K562 (cell line): ENCODE measurements around the gene COPG2. TPM values are rescaled to one million over a fixed set of nuclear protein-coding genes. Genes with fewer than 3 reads are reported as not detected.

ENCODE experiments used
- CBX3 ChIP-seq, 2 experiments: IDR thresholded peaks; 1 replicate in 1 of 2; 2 replicates in 1 of 2; pipeline ENCODE4 v1.6.1; 2012; ENCODE audit warnings: inconsistent platforms in 2 of 2, low read length in 2 of 2, borderline replicate concordance in 1 of 2, control low read depth in 1 of 2
- ETV5 ChIP-seq: sonication (generic); formaldehyde crosslinking; IDR thresholded peaks from 2 replicates; pipeline ENCODE4 v1.4.0; 2020; ENCODE audit warnings: low read depth, mild to moderate bottlenecking, missing genetic modification reagents
- GMEB1 ChIP-seq: fragments of 250-450 bp; sonication (Bioruptor Pico); IDR thresholded peaks from 2 replicates; pipeline ENCODE4 v1.4.0; 2020; ENCODE audit warnings: mild to moderate bottlenecking
- HNRNPL ChIP-seq: fragments of 200-400 bp; formaldehyde crosslinking; IDR thresholded peaks from 2 replicates; pipeline ENCODE4 v1.6.1; 2017; ENCODE audit warnings: low read depth, mild to moderate bottlenecking, low read length
- MAX ChIP-seq: sonication (generic); formaldehyde crosslinking; IDR thresholded peaks from 2 replicates; pipeline ENCODE4 v1.9.0; 2022; ENCODE audit warnings: mild to moderate bottlenecking, missing genetic modification reagents
- MCM3 ChIP-seq: fragments of 450-650 bp; IDR thresholded peaks from 2 replicates; pipeline ENCODE4 v1.6.1; 2016
- PPARD ChIP-seq: fragments of 250-450 bp; sonication (Bioruptor Pico); IDR thresholded peaks from 2 replicates; pipeline ENCODE4 v1.8.0; 2022; ENCODE audit warnings: inconsistent platforms, mild to moderate bottlenecking, moderate library complexity
- TEAD4 ChIP-seq, 2 experiments: sonication (generic) in 1 of 2; formaldehyde crosslinking in 1 of 2; IDR thresholded peaks; 2 replicates each; pipeline versions ENCODE4 v1.6.1 to v1.8.0; 2012 to 2022; ENCODE audit warnings: borderline replicate concordance in 1 of 2, inconsistent platforms in 1 of 2, low read length in 1 of 2, mild to moderate bottlenecking in 1 of 2, missing genetic modification reagents in 1 of 2
- THAP12 ChIP-seq: fragments of 250-450 bp; sonication (Bioruptor Pico); IDR thresholded peaks from 2 replicates; pipeline ENCODE4 v1.9.0; 2021; ENCODE audit warnings: mild to moderate bottlenecking, inconsistent platforms
- TRIM28 ChIP-seq: fragments of 450-650 bp; IDR thresholded peaks from 2 replicates; pipeline ENCODE4 v1.6.1; 2017
- ZC3H11A ChIP-seq: IDR thresholded peaks from 2 replicates; pipeline ENCODE4 v1.6.1; 2012; ENCODE audit warnings: low read depth, low read length, improper control_type of control experiment
- ZNF263 ChIP-seq: sonication (generic); formaldehyde crosslinking; IDR thresholded peaks from 2 replicates; pipeline ENCODE4 v1.8.0; 2022; ENCODE audit warnings: mild to moderate bottlenecking, missing genetic modification reagents, borderline replicate concordance
- ZNF324 ChIP-seq: fragments of 250-450 bp; sonication (Bioruptor Pico); IDR thresholded peaks from 2 replicates; pipeline ENCODE4 v1.4.0; 2020; ENCODE audit warnings: mild to moderate bottlenecking
- ZNF512 ChIP-seq: IDR thresholded peaks from 2 replicates; pipeline ENCODE4 v1.6.1; 2016; ENCODE audit warnings: missing genetic modification characterization, missing compliant biosample characterization
- ZNF584 ChIP-seq: fragments of 200-800 bp; sonication (Bioruptor generic); IDR thresholded peaks from 2 replicates; pipeline ENCODE4 v1.6.1; 2016; ENCODE audit warnings: low read depth, mild to moderate bottlenecking, missing genetic modification characterization, missing compliant biosample characterization
- ZNF764 ChIP-seq: fragments of 250-450 bp; sonication (Bioruptor Pico); IDR thresholded peaks from 2 replicates; pipeline ENCODE4 v1.4.0; 2020; ENCODE audit warnings: low read depth, mild to moderate bottlenecking, moderate library complexity
- ZNF766 ChIP-seq: fragments of 200-800 bp; sonication (Bioruptor generic); conservative IDR thresholded peaks from 2 replicates; pipeline ENCODE4 v1.6.1; 2016; ENCODE audit warnings: missing genetic modification characterization, missing compliant biosample characterization
- polyA plus RNA-seq, 8 experiments: library from polyadenylated mRNA; depleted of rRNA in 4 of 8; stranded (reverse) in 5 of 8; unstranded in 3 of 8; fragments of >200 nt; fragmentation: Nextera tagmentation in 2 of 8; fragmentation: Illumina TruSeq in 1 of 8; extraction: Ambion mirVana in 2 of 8; extraction: Trizol in 1 of 8; gene quantifications; 2 replicates each; pipeline versions ENCODE4 v1.2.1 to v1.2.3, GENCODE V29; 2011 to 2014; ENCODE audit warnings: inconsistent platforms in 1 of 8, missing spikeins in 1 of 8
- total RNA-seq, 7 experiments: library from RNA; depleted of rRNA in 6 of 7; stranded (reverse); fragments of >200 nt in 6 of 7; fragmentation: Illumina TruSeq in 2 of 7; extraction: Trizol in 2 of 7; gene quantifications; 2 replicates each; pipeline versions ENCODE4 v1.2.1 to v1.2.3, GENCODE V29; 2011 to 2021; ENCODE audit warnings: low replicate concordance in 1 of 7
- TF ChIP-seq, protein P1 (sequence below): fragments of 250-450 bp; sonication (Bioruptor Pico); IDR thresholded peaks from 2 replicates; pipeline ENCODE4 v1.4.0; 2020; ENCODE audit warnings: mild to moderate bottlenecking, moderate library complexity, borderline replicate concordance

Gene COPG2
- total and polyA plus RNA-seq, 9 of the 15 experiments (the other 6 are each of a cell fraction or from before 2014, with no cell fraction given): 6.6 to 104 (median 32.5) TPM

- no peak for TF ChIP-seq ZNF764 (CRISPR knock-in tag)
- no peak for TF ChIP-seq MAX
- no peak for TF ChIP-seq MCM3
- TF ChIP-seq, protein P1, sequence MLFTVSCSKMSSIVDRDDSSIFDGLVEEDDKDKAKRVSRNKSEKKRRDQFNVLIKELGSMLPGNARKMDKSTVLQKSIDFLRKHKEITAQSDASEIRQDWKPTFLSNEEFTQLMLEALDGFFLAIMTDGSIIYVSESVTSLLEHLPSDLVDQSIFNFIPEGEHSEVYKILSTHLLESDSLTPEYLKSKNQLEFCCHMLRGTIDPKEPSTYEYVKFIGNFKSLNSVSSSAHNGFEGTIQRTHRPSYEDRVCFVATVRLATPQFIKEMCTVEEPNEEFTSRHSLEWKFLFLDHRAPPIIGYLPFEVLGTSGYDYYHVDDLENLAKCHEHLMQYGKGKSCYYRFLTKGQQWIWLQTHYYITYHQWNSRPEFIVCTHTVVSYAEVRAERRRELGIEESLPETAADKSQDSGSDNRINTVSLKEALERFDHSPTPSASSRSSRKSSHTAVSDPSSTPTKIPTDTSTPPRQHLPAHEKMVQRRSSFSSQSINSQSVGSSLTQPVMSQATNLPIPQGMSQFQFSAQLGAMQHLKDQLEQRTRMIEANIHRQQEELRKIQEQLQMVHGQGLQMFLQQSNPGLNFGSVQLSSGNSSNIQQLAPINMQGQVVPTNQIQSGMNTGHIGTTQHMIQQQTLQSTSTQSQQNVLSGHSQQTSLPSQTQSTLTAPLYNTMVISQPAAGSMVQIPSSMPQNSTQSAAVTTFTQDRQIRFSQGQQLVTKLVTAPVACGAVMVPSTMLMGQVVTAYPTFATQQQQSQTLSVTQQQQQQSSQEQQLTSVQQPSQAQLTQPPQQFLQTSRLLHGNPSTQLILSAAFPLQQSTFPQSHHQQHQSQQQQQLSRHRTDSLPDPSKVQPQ: no peak
- TF ChIP-seq HNRNPL: no peak
- peak; percentile 65 for TF ChIP-seq TEAD4 (IDR thresholded peaks at IDR 0.05; ENCODE audit: low read length)
- TF ChIP-seq TEAD4 (CRISPR knock-in tag; IDR thresholded peaks at IDR 0.05; ENCODE audit: borderline replicate concordance): no peak
- TF ChIP-seq ETV5 (CRISPR knock-in tag): no peak
- TF ChIP-seq ZNF263 (CRISPR knock-in tag): no peak
- no peak for TF ChIP-seq GMEB1 (CRISPR knock-in tag)
- no peak for TF ChIP-seq CBX3 (IDR thresholded peaks at IDR 0.05; ENCODE audit: borderline replicate concordance in 1 of 2, low read length in 2 of 2)
- no peak for TF ChIP-seq THAP12 (CRISPR knock-in tag)
- TF ChIP-seq ZNF766 (CRISPR knock-in tag): 0 out of 2 replicates have a peak, but pooled peaks have one; percentile 29
- no peak for TF ChIP-seq PPARD (CRISPR knock-in tag)
- TF ChIP-seq TRIM28: no peak
- TF ChIP-seq ZC3H11A: no peak
- no peak for TF ChIP-seq ZNF512 (tag)
- no peak for TF ChIP-seq ZNF324 (CRISPR knock-in tag)
- TF ChIP-seq ZNF584 (CRISPR knock-in tag): no peak
Measured at GRCh38 chr7:130463553-130464434, 204.8 kb downstream of the COPG2 start (continued).
